PC-3 (cell line): ENCODE data around the gene UBE2E1.

ENCODE experiments used
- EZH2 ChIP-seq: fragments of 300-600 bp; sonication (generic); IDR thresholded peaks from one replicate; pipeline ENCODE4 v1.6.1; 2017; ENCODE audit warnings: antibody characterized with exemption, mild to moderate bottlenecking, low read length; ENCODE audit not compliant: unreplicated experiment
- TF ChIP-seq, protein P1 (sequence below): fragments of 300-600 bp; sonication (generic); conservative IDR thresholded peaks from 2 replicates; pipeline ENCODE4 v1.5.1; 2017; ENCODE audit warnings: antibody characterized with exemption, low read depth, mild to moderate bottlenecking, low read length

DNA sequence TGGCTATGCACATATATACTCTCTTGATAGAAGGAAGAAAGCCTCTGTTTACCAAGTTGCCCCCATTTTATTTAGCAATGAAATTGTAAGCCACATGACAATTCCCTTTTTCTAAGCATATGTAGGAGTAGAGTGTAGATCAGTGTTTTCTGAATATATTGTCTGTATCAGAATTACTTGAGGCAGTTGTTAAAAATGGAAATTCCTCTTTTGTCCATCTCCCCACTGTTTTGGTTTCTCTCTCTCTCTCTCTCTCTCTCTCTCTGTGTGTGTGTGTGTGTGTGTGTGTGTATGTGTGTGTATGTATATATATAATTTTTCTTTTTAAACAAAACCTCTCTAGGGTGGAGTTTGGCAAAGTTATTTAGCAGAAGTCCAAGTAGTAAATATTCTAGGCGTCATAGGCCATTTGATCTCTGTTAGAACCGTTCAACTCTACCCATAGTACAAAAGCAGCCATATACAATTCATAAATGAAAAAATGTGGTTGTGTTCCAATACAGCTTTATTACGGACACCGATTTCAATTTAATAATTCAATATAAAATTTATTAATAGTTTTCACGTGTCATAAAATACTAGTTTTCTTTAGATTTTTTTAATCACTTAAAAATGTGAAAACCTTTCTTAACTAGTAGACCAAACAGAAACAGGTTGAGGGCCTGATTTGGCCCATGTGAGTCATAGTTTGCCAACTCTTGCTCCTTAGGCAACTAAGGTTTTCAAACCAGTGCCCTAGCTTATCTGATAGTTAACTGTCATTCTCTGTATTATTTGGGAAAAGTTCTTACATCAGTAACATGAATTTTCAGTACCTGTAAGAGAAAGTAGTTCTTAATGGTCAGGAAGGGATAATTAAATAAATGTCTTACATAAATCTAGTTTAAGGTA, 39.8 kb downstream of the UBE2E1 start:
- TF ChIP-seq, protein P1, sequence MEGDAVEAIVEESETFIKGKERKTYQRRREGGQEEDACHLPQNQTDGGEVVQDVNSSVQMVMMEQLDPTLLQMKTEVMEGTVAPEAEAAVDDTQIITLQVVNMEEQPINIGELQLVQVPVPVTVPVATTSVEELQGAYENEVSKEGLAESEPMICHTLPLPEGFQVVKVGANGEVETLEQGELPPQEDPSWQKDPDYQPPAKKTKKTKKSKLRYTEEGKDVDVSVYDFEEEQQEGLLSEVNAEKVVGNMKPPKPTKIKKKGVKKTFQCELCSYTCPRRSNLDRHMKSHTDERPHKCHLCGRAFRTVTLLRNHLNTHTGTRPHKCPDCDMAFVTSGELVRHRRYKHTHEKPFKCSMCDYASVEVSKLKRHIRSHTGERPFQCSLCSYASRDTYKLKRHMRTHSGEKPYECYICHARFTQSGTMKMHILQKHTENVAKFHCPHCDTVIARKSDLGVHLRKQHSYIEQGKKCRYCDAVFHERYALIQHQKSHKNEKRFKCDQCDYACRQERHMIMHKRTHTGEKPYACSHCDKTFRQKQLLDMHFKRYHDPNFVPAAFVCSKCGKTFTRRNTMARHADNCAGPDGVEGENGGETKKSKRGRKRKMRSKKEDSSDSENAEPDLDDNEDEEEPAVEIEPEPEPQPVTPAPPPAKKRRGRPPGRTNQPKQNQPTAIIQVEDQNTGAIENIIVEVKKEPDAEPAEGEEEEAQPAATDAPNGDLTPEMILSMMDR = no peak
- TF ChIP-seq EZH2 = no peak
